Measurements from ENCODE around the gene MATK. TPM values are rescaled to one million over a fixed set of nuclear protein-coding genes. Genes with fewer than 3 reads are reported as not detected.
A peak's percentile ranks its signal among the peaks of the same experiment; 100 is the strongest.

MATK gene
- total RNA-seq, 2 donors from 2014 or later: 5.7 to 5.8 TPM

- Histone ChIP-seq H3K27ac (ENCODE audit: low read depth, low read length) (no peak overlapping the region), H3K9me3 (ENCODE audit: control insufficient read depth, low read length) (no peaks in the 10 kb centered on the region), H3K4me1 (ENCODE audit: control insufficient read depth, insufficient read depth, low read length) (no peaks in the 10 kb centered on the region), H3K9ac (ENCODE audit: extremely low read depth, low read length, poor library complexity, severe bottlenecking) (no peak overlapping the region), H3K36me3 (ENCODE audit: control insufficient read depth, insufficient read depth, low read length) (no peaks in the 10 kb centered on the region), H3K4me3 (ENCODE audit: low read length) (no peak overlapping the region), H3K27me3 (ENCODE audit: control insufficient read depth, insufficient read depth, low read length, poor library complexity, severe bottlenecking) (no peaks in the 10 kb centered on the region)
- no peaks in the 10 kb centered on the region for H3K9me3 Mint-ChIP-seq
- no peak overlapping the region for H3K4me3 Mint-ChIP-seq
- TF ChIP-seq CTCF (conservative IDR thresholded peaks at IDR 0.05): no peak
- DNase-seq: no peak
- H3K27me3 Mint-ChIP-seq (ENCODE audit: insufficient read depth): no peaks in the 10 kb centered on the region
- H3K4me1 Mint-ChIP-seq: no peaks in the 10 kb centered on the region
- 88% methylated on average over 2 of the region's 2 CpGs; no CpG with 5 or more reads in 1 of the 2 experiments for whole genome bisulfite sequencing, 2 experiments (ENCODE audit: insufficient coverage in 1 of 2, insufficient read length in 1 of 2)
- no peaks in the 10 kb centered on the region for H3K36me3 Mint-ChIP-seq (ENCODE audit: low read depth)
- H3K27ac Mint-ChIP-seq: no peak overlapping the region
Observed at GRCh38 chr19:3775374-3775711, 10.8 kb downstream of the MATK start.

- Mint-ChIP-seq H3K4me3 (no peak overlapping the region), H3K4me1 (no peaks in the 10 kb centered on the region), H3K27ac (no peak overlapping the region), H3K36me3 (ENCODE audit: low read depth) (no peaks in the 10 kb centered on the region), H3K9me3 (no peaks in the 10 kb centered on the region), H3K27me3 (ENCODE audit: insufficient read depth) (no peaks in the 10 kb centered on the region)
- no peaks in the 10 kb centered on the region for H3K4me1 ChIP-seq (ENCODE audit: control insufficient read depth, insufficient read depth, low read length)
- no peaks in the 10 kb centered on the region for H3K36me3 ChIP-seq (ENCODE audit: control insufficient read depth, insufficient read depth, low read length)
- H3K9ac ChIP-seq (ENCODE audit: extremely low read depth, low read length, poor library complexity, severe bottlenecking): no peak overlapping the region
- no peaks in the 10 kb centered on the region for H3K9me3 ChIP-seq (ENCODE audit: control insufficient read depth, low read length)
- H3K27ac ChIP-seq (ENCODE audit: low read depth, low read length): no peak overlapping the region
- TF ChIP-seq CTCF (conservative IDR thresholded peaks at IDR 0.05): no peak
- peak; percentile 49 for DNase-seq
- H3K27me3 ChIP-seq (ENCODE audit: control insufficient read depth, insufficient read depth, low read length, poor library complexity, severe bottlenecking): no peaks in the 10 kb centered on the region
- WGBS, 2 experiments (ENCODE audit: insufficient coverage in 1 of 2, insufficient read length in 1 of 2): 84 to 90% methylated on average over 8 to 24 of the region's 25 CpGs
- no peak overlapping the region for H3K4me3 ChIP-seq (ENCODE audit: low read length)
Observed at GRCh38 chr19:3774621-3775373, 11.4 kb downstream of the MATK start.

GRCh38 chr19:3773814-3774515 lies 12.2 kb downstream of the MATK start:
- Histone ChIP-seq H3K9ac (ENCODE audit: extremely low read depth, low read length, poor library complexity, severe bottlenecking) (no peak overlapping the region), H3K27ac (ENCODE audit: low read depth, low read length) (no peak overlapping the region), H3K9me3 (ENCODE audit: control insufficient read depth, low read length) (no peaks in the 10 kb centered on the region), H3K27me3 (ENCODE audit: control insufficient read depth, insufficient read depth, low read length, poor library complexity, severe bottlenecking) (no peaks in the 10 kb centered on the region), H3K36me3 (ENCODE audit: control insufficient read depth, insufficient read depth, low read length) (no peaks in the 10 kb centered on the region), H3K4me1 (ENCODE audit: control insufficient read depth, insufficient read depth, low read length) (no peaks in the 10 kb centered on the region), H3K4me3 (ENCODE audit: low read length) (no peak overlapping the region)
- H3K4me1 Mint-ChIP-seq: no peaks in the 10 kb centered on the region
- WGBS, 2 experiments (ENCODE audit: insufficient coverage in 1 of 2, insufficient read length in 1 of 2): 85 to 89% methylated on average over 10 to 12 of the region's 12 CpGs
- peak; percentile 24 for DNase-seq
- H3K27ac Mint-ChIP-seq: no peak overlapping the region
- TF ChIP-seq CTCF (conservative IDR thresholded peaks at IDR 0.05): no peak
- no peaks in the 10 kb centered on the region for H3K27me3 Mint-ChIP-seq (ENCODE audit: insufficient read depth)
- H3K4me3 Mint-ChIP-seq: no peak overlapping the region
- H3K9me3 Mint-ChIP-seq: no peaks in the 10 kb centered on the region
- H3K36me3 Mint-ChIP-seq (ENCODE audit: low read depth): peaks cover under 1% of the 10 kb centered on the region
